ENCODE measurements around the gene DCAF17. TPM values are rescaled to one million over a fixed set of nuclear protein-coding genes. Genes with fewer than 3 reads are reported as not detected.

Gene DCAF17
- total and polyA plus RNA-seq, 7 donors, result 1.8 to 27.5 (median 19.1) TPM

DNA sequence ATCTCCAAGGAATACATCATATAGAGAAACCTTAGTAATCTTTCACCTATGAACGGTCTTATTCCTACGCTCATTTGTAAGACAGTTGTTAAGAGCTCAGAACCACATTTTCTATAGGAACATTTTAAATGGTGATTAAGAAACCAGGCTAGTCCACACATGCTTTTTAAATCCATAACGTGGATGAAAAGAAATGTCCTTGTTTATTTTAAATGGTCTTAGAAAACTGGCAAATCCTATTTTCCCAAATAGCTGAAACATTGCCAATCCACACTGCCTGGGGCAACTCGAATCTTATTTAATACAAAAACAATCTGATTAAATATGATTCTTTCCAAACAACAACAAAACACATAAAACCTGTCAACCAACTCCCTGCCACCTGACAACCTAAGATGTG lies 23.9 kb upstream of the DCAF17 start:
- intact Hi-C loops (cut with DNase I), result no loop called here
- 84 to 85% methylated on average over 4 of the region's 4 CpGs for WGBS, 2 donors
- H3K9me3 ChIP-seq, result no peaks in the 10 kb centered on the region
- H3K27me3 ChIP-seq, result no peaks in the 10 kb centered on the region
- peaks cover 0 to 45% (median 20%) of the 10 kb centered on the region in 4 donors for H3K4me1 ChIP-seq
- TF ChIP-seq CTCF (IDR thresholded peaks at IDR 0.05), result no peak
- no peak for TF ChIP-seq EP300 (IDR thresholded peaks at IDR 0.05)
- TF ChIP-seq POLR2AphosphoS5 (IDR thresholded peaks at IDR 0.05), result no peak
- TF ChIP-seq POLR2A (IDR thresholded peaks at IDR 0.05), result no peak
- no peaks in the 10 kb centered on the region for H3K36me3 ChIP-seq
- DNase-seq, result no peak
- no peak overlapping the region for H3K4me3 ChIP-seq
- peak overlapping the region in 3 of 4 donors; percentile 10 to 65 (median 55) for H3K27ac ChIP-seq

DNA sequence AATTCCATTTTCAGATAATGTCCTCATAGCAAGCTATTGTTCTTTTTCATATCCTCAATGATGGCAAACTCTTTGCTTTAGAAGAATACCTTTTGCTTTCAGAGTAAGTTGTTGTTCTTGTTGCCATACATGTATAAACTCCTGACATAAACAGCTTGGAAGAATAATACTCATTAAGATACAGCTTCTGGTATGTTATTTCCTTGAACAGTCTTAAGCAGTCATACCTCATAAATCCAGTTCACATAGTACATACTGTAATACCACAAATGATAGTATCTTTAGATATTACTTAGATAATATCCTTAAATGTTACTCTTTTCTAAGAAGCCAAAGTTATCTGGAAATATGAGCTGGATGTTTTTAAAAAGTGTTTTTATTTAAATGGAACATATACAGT lies 23.4 kb upstream of the DCAF17 start:
- Histone ChIP-seq H3K9me3 (no peaks in the 10 kb centered on the region), H3K27ac (peak overlapping the region in 2 of 4 donors; percentile 55 to 65), H3K27me3 (no peaks in the 10 kb centered on the region), H3K36me3 (no peaks in the 10 kb centered on the region), H3K4me3 (no peak overlapping the region), H3K4me1 (peaks cover 0 to 47% (median 21%) of the 10 kb centered on the region in 4 donors)
- TF ChIP-seq POLR2AphosphoS5 (IDR thresholded peaks at IDR 0.05), result no peak
- no peak for TF ChIP-seq POLR2A (IDR thresholded peaks at IDR 0.05)
- no peak for TF ChIP-seq CTCF (IDR thresholded peaks at IDR 0.05)
- no peak for TF ChIP-seq EP300 (IDR thresholded peaks at IDR 0.05)
- no peak for DNase-seq
- intact Hi-C loops (cut with DNase I), result no loop called here

- peak overlapping the region in 2 of 4 donors; percentile 1 to 65 for H3K27ac ChIP-seq
- no peaks in the 10 kb centered on the region for H3K36me3 ChIP-seq
- H3K9me3 ChIP-seq, result no peaks in the 10 kb centered on the region
- no peak for DNase-seq
- H3K4me1 ChIP-seq, result peaks cover 0 to 50% (median 25%) of the 10 kb centered on the region in 4 donors
- no peaks in the 10 kb centered on the region for H3K27me3 ChIP-seq
- H3K4me3 ChIP-seq, result no peak overlapping the region
- TF ChIP-seq EP300 (IDR thresholded peaks at IDR 0.05) (no peak), CTCF (IDR thresholded peaks at IDR 0.05) (no peak), POLR2A (IDR thresholded peaks at IDR 0.05) (no peak), POLR2AphosphoS5 (IDR thresholded peaks at IDR 0.05) (no peak)
- 68 to 71% methylated on average over 1 of the region's 1 CpG for WGBS, 2 donors
- intact Hi-C loops (cut with DNase I), result no loop called here
Measured at GRCh38 chr2:171411214-171411613, 22.8 kb upstream of the DCAF17 start.

GRCh38 chr2:171411791-171412483 lies 22.1 kb upstream of the DCAF17 start:
- H3K36me3 ChIP-seq, result no peaks in the 10 kb centered on the region
- H3K9me3 ChIP-seq, result no peaks in the 10 kb centered on the region
- WGBS, 2 donors, result 96 to 97% methylated on average over 2 of the region's 2 CpGs
- DNase-seq, result no peak
- H3K4me3 ChIP-seq, result no peak overlapping the region
- intact Hi-C loops (cut with DNase I), result no loop called here
- TF ChIP-seq POLR2AphosphoS5 (IDR thresholded peaks at IDR 0.05), result no peak
- TF ChIP-seq CTCF (IDR thresholded peaks at IDR 0.05), result no peak
- TF ChIP-seq POLR2A (IDR thresholded peaks at IDR 0.05), result no peak
- TF ChIP-seq EP300 (IDR thresholded peaks at IDR 0.05), result no peak
- H3K27ac ChIP-seq, result peak overlapping the region in 2 of 4 donors; percentile 1 to 35
- H3K4me1 ChIP-seq, result peaks cover 0 to 50% (median 25%) of the 10 kb centered on the region in 4 donors
- no peaks in the 10 kb centered on the region for H3K27me3 ChIP-seq

All from sigmoid colon (tissue), 7 donors.